Measurements from ENCODE around the gene ELMOD3. TPM values are rescaled to one million over a fixed set of nuclear protein-coding genes. Genes with fewer than 3 reads are reported as not detected.

Gene ELMOD3
- polyA plus RNA-seq, 2 of the 4 experiments (the other 2 are of a cell fraction) = 17.8 to 29.9 TPM

DNA sequence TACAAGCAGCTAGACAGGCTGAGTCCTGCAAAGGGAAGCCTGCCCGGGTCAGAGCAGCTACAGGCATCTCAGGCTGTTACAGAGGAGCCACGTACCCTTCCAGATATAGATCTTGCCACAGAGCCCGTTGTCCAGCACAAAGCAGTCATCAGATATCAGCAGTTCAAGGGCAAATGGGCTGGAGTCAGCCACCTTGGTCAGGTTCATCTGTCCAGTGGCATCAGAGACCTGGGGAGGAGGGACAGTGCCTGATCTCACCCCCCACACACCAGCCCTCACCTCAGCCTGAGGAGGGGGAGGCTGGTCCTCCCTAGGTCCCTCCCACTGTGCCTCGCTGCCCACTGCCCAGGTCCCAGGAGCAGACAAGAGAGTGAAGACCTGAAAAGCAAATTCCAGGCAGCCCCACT is 43.4 kb downstream of the ELMOD3 start:
- ATAC-seq (no peak), DNase-seq (ENCODE audit: low read depth in 1 of 2, low spot score in 1 of 2) (no peak), FAIRE-seq (no peak)
- TF ChIP-seq HOXB13 (CRISPR knock-in tag; IDR thresholded peaks at IDR 0.05; ENCODE audit: low read depth) (no peak), CHD2 (IDR thresholded peaks at IDR 0.05; ENCODE audit: low read length, partially characterized antibody) (no peak), MYC (IDR thresholded peaks at IDR 0.05; ENCODE audit: borderline replicate concordance, low read length) (no peak), SREBF2 (IDR thresholded peaks at IDR 0.05) (no peak), TFCP2L1 (CRISPR knock-in tag; IDR thresholded peaks at IDR 0.05) (no peak)
- TF ChIP-seq, protein P1, sequence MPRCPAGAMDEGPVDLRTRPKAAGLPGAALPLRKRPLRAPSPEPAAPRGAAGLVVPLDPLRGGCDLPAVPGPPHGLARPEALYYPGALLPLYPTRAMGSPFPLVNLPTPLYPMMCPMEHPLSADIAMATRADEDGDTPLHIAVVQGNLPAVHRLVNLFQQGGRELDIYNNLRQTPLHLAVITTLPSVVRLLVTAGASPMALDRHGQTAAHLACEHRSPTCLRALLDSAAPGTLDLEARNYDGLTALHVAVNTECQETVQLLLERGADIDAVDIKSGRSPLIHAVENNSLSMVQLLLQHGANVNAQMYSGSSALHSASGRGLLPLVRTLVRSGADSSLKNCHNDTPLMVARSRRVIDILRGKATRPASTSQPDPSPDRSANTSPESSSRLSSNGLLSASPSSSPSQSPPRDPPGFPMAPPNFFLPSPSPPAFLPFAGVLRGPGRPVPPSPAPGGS (IDR thresholded peaks at IDR 0.05) = no peak
- 66% methylated on average over 4 of the region's 4 CpGs for WGBS (ENCODE audit: missing lambda C conversion rate)
- H3K4me3 ChIP-seq = no peak overlapping the region
- H3K4me2 ChIP-seq = no peak overlapping the region
- POLR2A ChIA-PET = interaction anchor here (1.5 kb wide), 1 partner anchor 141 kb away, joined by 3 read pairs; the partner anchor contains the start of gene MAT2A
- CTCF ChIA-PET = interaction anchor here (0.6 to 41.9 kb wide), 4 partner anchors 9 to 338 kb away, joined by 3 to 1185 read pairs (median 4); partner anchors contain the start of genes GGCX and MAT2A
- no peaks in the 10 kb centered on the region for H3K4me1 ChIP-seq
- no peaks in the 10 kb centered on the region; the same call in 2 of the 3 replicates for H3K9me3 ChIP-seq
- no peak overlapping the region for H3K27ac ChIP-seq

DNA sequence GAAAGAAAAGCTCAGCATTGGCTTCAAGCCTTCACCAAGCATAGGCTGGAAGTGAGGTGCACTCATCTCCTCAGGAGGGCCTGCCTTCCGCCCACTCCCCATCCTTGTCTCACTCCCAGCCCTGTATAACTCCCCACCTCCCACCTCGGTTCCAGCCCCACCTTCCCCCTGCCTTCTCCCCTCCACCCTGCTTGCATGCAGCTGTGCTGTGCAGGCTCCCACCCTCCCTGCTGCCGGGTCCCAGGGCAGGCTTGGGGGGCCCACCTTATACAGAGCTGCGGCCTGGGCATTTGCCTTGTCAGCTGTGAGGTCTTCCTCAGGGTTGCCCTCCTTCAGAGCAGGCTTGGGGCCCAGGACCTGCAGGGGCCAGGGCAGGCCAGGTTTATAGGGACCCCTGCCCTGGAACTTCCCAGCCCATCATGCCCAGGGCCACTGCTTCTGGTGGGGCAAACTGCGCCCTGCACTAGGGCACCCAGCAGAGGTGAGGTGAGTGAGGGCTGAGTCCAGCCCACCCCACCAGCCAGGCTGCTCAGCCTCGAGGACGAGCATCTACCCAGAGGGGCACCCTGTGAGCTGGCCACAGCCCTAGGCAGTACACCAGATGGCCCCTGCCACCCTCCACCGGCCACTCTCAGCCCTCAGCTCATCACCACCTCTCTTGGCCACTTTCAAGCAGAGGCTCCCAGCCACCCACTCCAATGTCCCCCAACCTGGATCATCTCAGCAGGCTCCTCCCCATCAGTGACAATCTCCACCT is 44.0 kb downstream of the ELMOD3 start:
- Histone ChIP-seq H3K27ac (no peak overlapping the region), H3K4me3 (no peak overlapping the region), H3K4me2 (no peak overlapping the region), H3K4me1 (no peaks in the 10 kb centered on the region), H3K9me3 (peaks cover 5% of the 10 kb centered on the region; the same call in 2 of the 3 replicates)
- WGBS (ENCODE audit: missing lambda C conversion rate) = 89% methylated on average over 5 of the region's 8 CpGs
- ChIA-PET POLR2A (interaction anchor here (0.5 to 1.5 kb wide), 2 partner anchors 44 to 140 kb away, joined by 3 read pairs; partner anchors contain the start of genes ELMOD3, MAT2A and RETSAT), CTCF (interaction anchor here (0.6 to 41.9 kb wide), 8 partner anchors 9 to 337 kb away, joined by 3 to 1185 read pairs (median 4); partner anchors contain the start of genes GGCX and MAT2A)
- TF ChIP-seq HOXB5 (CRISPR knock-in tag; IDR thresholded peaks at IDR 0.05) (no peak), JUN (IDR thresholded peaks at IDR 0.05) (no peak), HDAC2 (IDR thresholded peaks at IDR 0.05) (no peak), ZSCAN20 (CRISPR knock-in tag; IDR thresholded peaks at IDR 0.05) (no peak), RAD21 (conservative IDR thresholded peaks at IDR 0.05 in 1 of 2, IDR thresholded peaks at IDR 0.05 in 1 of 2) (no peak), FOSB (CRISPR knock-in tag; IDR thresholded peaks at IDR 0.05) (no peak), CHD4 (IDR thresholded peaks at IDR 0.05; ENCODE audit: borderline replicate concordance) (no peak), ZC3H11A (IDR thresholded peaks at IDR 0.05) (no peak)
- TF ChIP-seq, protein P2, sequence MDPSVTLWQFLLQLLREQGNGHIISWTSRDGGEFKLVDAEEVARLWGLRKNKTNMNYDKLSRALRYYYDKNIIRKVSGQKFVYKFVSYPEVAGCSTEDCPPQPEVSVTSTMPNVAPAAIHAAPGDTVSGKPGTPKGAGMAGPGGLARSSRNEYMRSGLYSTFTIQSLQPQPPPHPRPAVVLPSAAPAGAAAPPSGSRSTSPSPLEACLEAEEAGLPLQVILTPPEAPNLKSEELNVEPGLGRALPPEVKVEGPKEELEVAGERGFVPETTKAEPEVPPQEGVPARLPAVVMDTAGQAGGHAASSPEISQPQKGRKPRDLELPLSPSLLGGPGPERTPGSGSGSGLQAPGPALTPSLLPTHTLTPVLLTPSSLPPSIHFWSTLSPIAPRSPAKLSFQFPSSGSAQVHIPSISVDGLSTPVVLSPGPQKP (IDR thresholded peaks at IDR 0.05; ENCODE audit: low read depth, low read length) = no peak
- TF ChIP-seq, protein P3, sequence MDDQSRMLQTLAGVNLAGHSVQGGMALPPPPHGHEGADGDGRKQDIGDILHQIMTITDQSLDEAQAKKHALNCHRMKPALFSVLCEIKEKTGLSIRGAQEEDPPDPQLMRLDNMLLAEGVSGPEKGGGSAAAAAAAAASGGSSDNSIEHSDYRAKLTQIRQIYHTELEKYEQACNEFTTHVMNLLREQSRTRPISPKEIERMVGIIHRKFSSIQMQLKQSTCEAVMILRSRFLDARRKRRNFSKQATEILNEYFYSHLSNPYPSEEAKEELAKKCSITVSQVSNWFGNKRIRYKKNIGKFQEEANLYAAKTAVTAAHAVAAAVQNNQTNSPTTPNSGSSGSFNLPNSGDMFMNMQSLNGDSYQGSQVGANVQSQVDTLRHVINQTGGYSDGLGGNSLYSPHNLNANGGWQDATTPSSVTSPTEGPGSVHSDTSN (IDR thresholded peaks at IDR 0.05) = no peak
- ATAC-seq (no peak; a peak in 1 of 6 replicates), FAIRE-seq (no peak), DNase-seq (ENCODE audit: low read depth in 1 of 2, low spot score in 1 of 2) (no peak)

DNA sequence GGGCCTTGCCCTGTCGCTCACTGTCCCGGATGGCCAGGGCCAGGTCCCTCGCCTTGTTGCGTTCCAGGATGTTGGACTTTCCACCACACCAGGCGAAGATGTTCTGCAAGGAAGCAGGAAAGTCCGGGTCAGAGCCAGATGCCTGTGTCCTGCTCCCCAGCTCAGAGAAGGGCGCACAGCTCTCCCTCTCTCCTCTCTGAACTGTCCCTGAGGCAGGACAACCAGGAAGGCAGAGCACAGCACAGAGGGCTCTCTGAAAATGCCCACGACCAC is 44.5 kb downstream of the ELMOD3 start:
- CTCF ChIA-PET = interaction anchor here (1.2 to 41.9 kb wide), 7 partner anchors 9 to 238 kb away, joined by 3 to 1185 read pairs (median 5); partner anchors contain the start of genes GGCX and MAT2A
- WGBS (ENCODE audit: missing lambda C conversion rate) = 85% methylated on average over 8 of the region's 8 CpGs
- TF ChIP-seq, protein P4, sequence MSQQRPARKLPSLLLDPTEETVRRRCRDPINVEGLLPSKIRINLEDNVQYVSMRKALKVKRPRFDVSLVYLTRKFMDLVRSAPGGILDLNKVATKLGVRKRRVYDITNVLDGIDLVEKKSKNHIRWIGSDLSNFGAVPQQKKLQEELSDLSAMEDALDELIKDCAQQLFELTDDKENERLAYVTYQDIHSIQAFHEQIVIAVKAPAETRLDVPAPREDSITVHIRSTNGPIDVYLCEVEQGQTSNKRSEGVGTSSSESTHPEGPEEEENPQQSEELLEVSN (IDR thresholded peaks at IDR 0.05; ENCODE audit: borderline replicate concordance, low read depth) = no peak
- no peak for TF ChIP-seq MYC (IDR thresholded peaks at IDR 0.05; ENCODE audit: borderline replicate concordance, low read length)
- no peak for TF ChIP-seq TP53 (CRISPR knock-in tag; IDR thresholded peaks at IDR 0.05)
- TF ChIP-seq PHF8 (IDR thresholded peaks at IDR 0.05; ENCODE audit: borderline replicate concordance, low read depth) = no peak
- no peak for TF ChIP-seq CBX2 (IDR thresholded peaks at IDR 0.05; ENCODE audit: borderline replicate concordance, low read depth)
- no peak for TF ChIP-seq MAFK (IDR thresholded peaks at IDR 0.05; ENCODE audit: partially characterized antibody)
- TF ChIP-seq FOSB (CRISPR knock-in tag; IDR thresholded peaks at IDR 0.05) = no peak
- TF ChIP-seq EHMT2 (IDR thresholded peaks at IDR 0.05; ENCODE audit: low read depth) = no peak
- no peak for TF ChIP-seq CEBPB (IDR thresholded peaks at IDR 0.05)
- TF ChIP-seq POLR2AphosphoS2 (conservative IDR thresholded peaks at IDR 0.05; ENCODE audit: low read length) = no peak
- no peak for TF ChIP-seq KDM5A (IDR thresholded peaks at IDR 0.05)
- TF ChIP-seq NFE2L2 (conservative IDR thresholded peaks at IDR 0.05; ENCODE audit: low read length) = no peak
- no peak for TF ChIP-seq ZSCAN20 (CRISPR knock-in tag; IDR thresholded peaks at IDR 0.05)
- TF ChIP-seq CHD2 (IDR thresholded peaks at IDR 0.05; ENCODE audit: low read length, partially characterized antibody) = no peak
- no peak for TF ChIP-seq NR3C1 (IDR thresholded peaks at IDR 0.05)
- TF ChIP-seq, protein P5, sequence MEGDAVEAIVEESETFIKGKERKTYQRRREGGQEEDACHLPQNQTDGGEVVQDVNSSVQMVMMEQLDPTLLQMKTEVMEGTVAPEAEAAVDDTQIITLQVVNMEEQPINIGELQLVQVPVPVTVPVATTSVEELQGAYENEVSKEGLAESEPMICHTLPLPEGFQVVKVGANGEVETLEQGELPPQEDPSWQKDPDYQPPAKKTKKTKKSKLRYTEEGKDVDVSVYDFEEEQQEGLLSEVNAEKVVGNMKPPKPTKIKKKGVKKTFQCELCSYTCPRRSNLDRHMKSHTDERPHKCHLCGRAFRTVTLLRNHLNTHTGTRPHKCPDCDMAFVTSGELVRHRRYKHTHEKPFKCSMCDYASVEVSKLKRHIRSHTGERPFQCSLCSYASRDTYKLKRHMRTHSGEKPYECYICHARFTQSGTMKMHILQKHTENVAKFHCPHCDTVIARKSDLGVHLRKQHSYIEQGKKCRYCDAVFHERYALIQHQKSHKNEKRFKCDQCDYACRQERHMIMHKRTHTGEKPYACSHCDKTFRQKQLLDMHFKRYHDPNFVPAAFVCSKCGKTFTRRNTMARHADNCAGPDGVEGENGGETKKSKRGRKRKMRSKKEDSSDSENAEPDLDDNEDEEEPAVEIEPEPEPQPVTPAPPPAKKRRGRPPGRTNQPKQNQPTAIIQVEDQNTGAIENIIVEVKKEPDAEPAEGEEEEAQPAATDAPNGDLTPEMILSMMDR (IDR thresholded peaks at IDR 0.05) = no peak

More for the DNA sequence above, 44.5 kb downstream of the ELMOD3 start:
- no peak for ATAC-seq
- Histone ChIP-seq H3K27ac (no peak overlapping the region), H3K9me3 (peaks cover 10% of the 10 kb centered on the region; the same call in 2 of the 3 replicates), H3K4me3 (no peak overlapping the region), H3K4me2 (no peak overlapping the region), H3K4me1 (no peaks in the 10 kb centered on the region)
- no peak for FAIRE-seq
- POLR2A ChIA-PET = interaction anchor here (1.5 kb wide), 1 partner anchor 140 kb away, joined by 3 read pairs; the partner anchor contains the start of gene MAT2A
- DNase-seq (ENCODE audit: low read depth in 1 of 2, low spot score in 1 of 2) = no peak

Data from A549 (cell line).